GM12878 (cell line): Measurements from ENCODE around the gene KASH5. TPM values are rescaled to one million over a fixed set of nuclear protein-coding genes. Genes with fewer than 3 reads are reported as not detected.

Experiments
- ATAC-seq: fragments of 200-7000 bp; cut with Tn5 transposase; 3 replicates; pipeline ENCODE4 v1.9.1; 2020; ENCODE audit warnings: mild to moderate bottlenecking, moderate library complexity
- BruUV-seq: library from RNA; stranded (reverse); fragments of 400-500 nt; replicated peaks from 2 replicates; lab custom pipeline; 2021; lab: Mats Ljungman, UMichigan
- CTCF ChIA-PET: fragments of 300-600 bp; sonication (Branson Sonifier 250); formaldehyde crosslinking; extraction: SDS; loops from one replicate; lab custom pipeline; 2021; ENCODE audit warnings: inconsistent platforms; lab: Yijun Ruan, JAX
- POLR2A ChIA-PET: fragments of 350-600 bp; formaldehyde crosslinking; extraction: SDS; loops from one replicate; lab custom pipeline; 2021; ENCODE audit warnings: inconsistent platforms; lab: Charles Lee
- RAD21 ChIA-PET: fragments of 300-600 bp; sonication (Branson Sonifier 250); formaldehyde crosslinking; loops from one replicate; lab custom pipeline; 2023; ENCODE audit warnings: antibody characterized with exemption; ENCODE audit not compliant: unreplicated experiment; lab: Charles Lee
- SMC1A ChIA-PET: fragments of 300-600 bp; sonication (Branson Sonifier 250); formaldehyde crosslinking; loops from one replicate; lab custom pipeline; 2023; ENCODE audit not compliant: unreplicated experiment, uncharacterized antibody; lab: Charles Lee
- DNase-seq: peaks from one replicate; pipeline ENCODE4 v3.0.0-alpha.2; 2011; ENCODE audit warnings: low read depth, low spot score
- FAIRE-seq: peaks from 3 replicates; lab custom pipeline; 2011; peaks lifted over from hg19 to GRCh38; lab: Jason Lieb, UNC
- H2AFZ ChIP-seq: 2 replicates; pipeline ENCODE4 v1.6.0; 2011; ENCODE audit warnings: low read depth, low read length, control low read depth; ENCODE audit not compliant: control insufficient read depth
- H3K27ac ChIP-seq: 2 replicates; pipeline ENCODE4 v1.5.1; 2011; ENCODE audit warnings: control low read depth; ENCODE audit not compliant: control insufficient read depth, insufficient read depth
- H3K27me3 ChIP-seq, 2 experiments: replicated peaks in 1 of 2; 2 replicates each; pipeline versions ENCODE4 v1.6.0 to v1.6.1; 2011; ENCODE audit warnings: low read length in 1 of 2; ENCODE audit not compliant: control insufficient read depth in 2 of 2, insufficient read depth in 2 of 2
- H3K36me3 ChIP-seq, 2 experiments: 2 replicates each; pipeline ENCODE4 v1.5.1; 2011; ENCODE audit warnings: low read length in 1 of 2; ENCODE audit not compliant: control insufficient read depth in 2 of 2, insufficient read depth in 2 of 2
- H3K4me1 ChIP-seq: 2 replicates; pipeline ENCODE4 v1.6.1; 2011; ENCODE audit warnings: mild to moderate bottlenecking, low read length, moderate library complexity, mixed read lengths; ENCODE audit not compliant: control insufficient read depth, insufficient read depth
- H3K4me2 ChIP-seq: 2 replicates; pipeline ENCODE4 v1.6.0; 2011; ENCODE audit warnings: control low read depth; ENCODE audit not compliant: control insufficient read depth, insufficient read depth
- H3K4me3 ChIP-seq: fragments of 200-600 bp; sonication (generic); 2 replicates; pipeline ENCODE4 v1.5.1; 2016
- H3K79me2 ChIP-seq: 2 replicates; pipeline ENCODE4 v1.6.0; 2011; ENCODE audit warnings: low read length; ENCODE audit not compliant: control insufficient read depth, insufficient read depth
- H3K9ac ChIP-seq: 2 replicates; pipeline ENCODE4 v1.8.0; 2011; ENCODE audit warnings: low read length, control low read depth, mixed read lengths; ENCODE audit not compliant: control insufficient read depth, insufficient read depth
- H3K9me3 ChIP-seq: replicated peaks from 3 replicates; pipeline ENCODE4 v1.5.1; 2011; ENCODE audit warnings: mild to moderate bottlenecking, low read length; ENCODE audit not compliant: control insufficient read depth, insufficient read depth
- H4K20me1 ChIP-seq: 2 replicates; pipeline ENCODE4 v1.6.0; 2011; ENCODE audit not compliant: control insufficient read depth, insufficient read depth
- BMI1 ChIP-seq: fragments of 450-650 bp; IDR thresholded peaks from 2 replicates; pipeline ENCODE4 v1.6.1; 2016; ENCODE audit warnings: mild to moderate bottlenecking, moderate library complexity, borderline replicate concordance
- CBX5 ChIP-seq: sonication (generic); IDR thresholded peaks from 2 replicates; pipeline ENCODE4 v1.6.1; 2016; ENCODE audit warnings: low read depth, moderate library complexity, mild to moderate bottlenecking, inconsistent platforms
- CEBPB ChIP-seq, 2 experiments: fragments of 150-350 bp in 1 of 2; IDR thresholded peaks; 2 replicates each; pipeline ENCODE4 v1.6.1; 2012 to 2014; ENCODE audit warnings: low read depth in 2 of 2, low read length in 2 of 2, borderline replicate concordance in 1 of 2, inconsistent platforms in 1 of 2
- CREB1 ChIP-seq: IDR thresholded peaks from 2 replicates; pipeline ENCODE4 v1.6.1; 2012; ENCODE audit warnings: low read depth, mild to moderate bottlenecking, inconsistent platforms
- CREM ChIP-seq: IDR thresholded peaks from 2 replicates; pipeline ENCODE4 v1.6.1; 2014; ENCODE audit warnings: antibody characterized with exemption, low read depth
- EZH2 ChIP-seq: IDR thresholded peaks from 2 replicates; pipeline ENCODE4 v1.6.1; 2012; ENCODE audit warnings: low read depth, mild to moderate bottlenecking, control low read depth, inconsistent platforms, low read length, borderline replicate concordance; ENCODE audit not compliant: control insufficient read depth
- GABPA ChIP-seq: IDR thresholded peaks from 2 replicates; pipeline ENCODE4 v1.6.1; 2014; ENCODE audit warnings: antibody characterized with exemption, low read depth, mild to moderate bottlenecking, inconsistent platforms
- IRF3 ChIP-seq: fragments of 450-650 bp; IDR thresholded peaks from 2 replicates; pipeline ENCODE4 v1.6.1; 2014; ENCODE audit warnings: mild to moderate bottlenecking
- KLF5 ChIP-seq: fragments of 450-650 bp; IDR thresholded peaks from 2 replicates; pipeline ENCODE4 v1.6.1; 2014; ENCODE audit warnings: mild to moderate bottlenecking; ENCODE audit not compliant: partially characterized antibody
- MEF2B ChIP-seq: fragments of 450-650 bp; IDR thresholded peaks from 2 replicates; pipeline ENCODE4 v1.6.1; 2018; ENCODE audit warnings: mild to moderate bottlenecking, moderate library complexity; ENCODE audit not compliant: partially characterized antibody, poor library complexity, severe bottlenecking
- MYC ChIP-seq: IDR thresholded peaks from 2 replicates; pipeline ENCODE4 v1.6.1; 2011; ENCODE audit warnings: mild to moderate bottlenecking, low read length, moderate library complexity, inconsistent platforms; ENCODE audit not compliant: insufficient read depth, insufficient replicate concordance, insufficient read length, severe bottlenecking
- POLR2AphosphoS5 ChIP-seq: IDR thresholded peaks from 2 replicates; pipeline ENCODE4 v1.6.1; 2011; ENCODE audit warnings: mild to moderate bottlenecking, low read length, inconsistent platforms
- POU2F2 ChIP-seq: IDR thresholded peaks from 3 replicates; pipeline ENCODE4 v1.6.1; 2011; ENCODE audit warnings: low read depth, mild to moderate bottlenecking, low read length, borderline replicate concordance
- RBBP5 ChIP-seq: fragments of 200-600 bp; sonication (generic); conservative IDR thresholded peaks from 2 replicates; pipeline ENCODE4 v1.6.1; 2016
- SIX5 ChIP-seq: IDR thresholded peaks from 2 replicates; pipeline ENCODE4 v1.6.1; 2011; ENCODE audit warnings: mild to moderate bottlenecking, low read depth, low read length, moderate library complexity; ENCODE audit not compliant: severe bottlenecking
- SP1 ChIP-seq: IDR thresholded peaks from one replicate; pipeline ENCODE4 v1.6.1; 2011; ENCODE audit warnings: low read depth, low read length
- STAT1 ChIP-seq: fragments of 450-650 bp; conservative IDR thresholded peaks from 2 replicates; pipeline ENCODE4 v1.6.1; 2014; ENCODE audit warnings: antibody characterized with exemption, mild to moderate bottlenecking
- TBL1XR1 ChIP-seq: IDR thresholded peaks from 2 replicates; pipeline ENCODE4 v1.6.1; 2012; ENCODE audit warnings: low read depth, low read length, improper control_type of control experiment
- ZNF687 ChIP-seq: fragments of 450-650 bp; IDR thresholded peaks from 2 replicates; pipeline ENCODE4 v1.6.1; 2017; ENCODE audit warnings: mild to moderate bottlenecking, moderate library complexity
- WGBS: methylation state at CpG from one replicate; pipeline ENCODE4 v1.1.6; 2016; ENCODE audit warnings: low lambda C conversion rate; ENCODE audit not compliant: insufficient replicate concordance, insufficient coverage; ENCODE audit errors: missing lambda C conversion rate; 5-methylcytosine and 5-hydroxymethylcytosine counted together
- in situ Hi-C: fragments of 300-500 bp; cut with MboI; formaldehyde crosslinking; loops from 9 replicates; pipeline ENCODE4 v1.14.3; 2018; ENCODE audit warnings: mixed read lengths
- intact Hi-C: fragments of 100-400 bp; cut with micrococcal nuclease; formaldehyde crosslinking; loops from one replicate; pipeline ENCODE4 v1.14.2; 2022; ENCODE audit not compliant: unreplicated experiment
- polyA plus RNA-seq, 11 experiments: library from polyadenylated mRNA; depleted of rRNA in 4 of 11; unstranded in 6 of 11; stranded (reverse) in 5 of 11; fragments of >200 nt; fragmentation: Nextera tagmentation in 4 of 11; fragmentation: Illumina TruSeq in 1 of 11; extraction: Ambion mirVana in 4 of 11; extraction: Trizol in 1 of 11; gene quantifications; 1 replicate in 1 of 11; 2 replicates in 10 of 11; pipeline versions ENCODE4 v1.2.1 to v1.2.3, GENCODE V29; 2011 to 2016; ENCODE audit warnings: inconsistent platforms in 2 of 11, missing spikeins in 2 of 11, low read depth in 1 of 11
- total RNA-seq, 4 experiments: library from RNA; depleted of rRNA in 3 of 4; stranded (reverse); fragments of >200 nt in 3 of 4; fragmentation: Illumina TruSeq in 1 of 4; extraction: Trizol in 1 of 4; gene quantifications; 2 replicates each; pipeline versions ENCODE4 v1.2.1 to v1.2.3, GENCODE V29; 2013 to 2021

The KASH5 gene
- total and polyA plus RNA-seq, 10 of the 15 experiments (the other 5 are each of a cell fraction or from before 2014, with no cell fraction given): 0.03 to 0.06 (median 0.05) TPM; not detected in 7

- Histone ChIP-seq H2AFZ (no peak overlapping the region), H3K79me2 (no peaks in the 10 kb centered on the region), H3K9me3 (no peaks in the 10 kb centered on the region), H3K4me3 (no peak overlapping the region), H3K27ac (no peak overlapping the region), H3K9ac (no peak overlapping the region), H3K36me3 (no peaks in the 10 kb centered on the region), H3K4me2 (no peak overlapping the region), H3K4me1 (peaks cover 11% of the 10 kb centered on the region), H4K20me1 (no peaks in the 10 kb centered on the region), H3K27me3 (peaks cover 1 to 3% of the 10 kb centered on the region in 2 experiments; a peak in 2 of 4 replicates)
- FAIRE-seq: no peak
- 75% methylated on average over 3 of the region's 3 CpGs for WGBS
- POLR2A ChIA-PET: interaction anchor here (1.3 kb wide), 1 partner anchor 39 kb away, joined by 4 read pairs; the partner anchor contains the start of gene ALDH16A1
- no peak for DNase-seq
- in situ Hi-C loops: no loop called here
- RAD21 ChIA-PET: interaction anchor here (1.0 kb wide), 1 partner anchor 29 kb away, joined by 3 read pairs; no protein-coding TSS in a partner anchor
- TF ChIP-seq KLF5 (no peak), CEBPB (IDR thresholded peaks at IDR 0.05; ENCODE audit: borderline replicate concordance in 1 of 2, low read depth in 2 of 2, low read length in 2 of 2) (no peak), EZH2 (no peak), TBL1XR1 (no peak), MYC (no peak), ZNF687 (no peak), BMI1 (no peak), CREB1 (no peak), POU2F2 (no peak), MEF2B (no peak), STAT1 (no peak), SIX5 (no peak), CREM (no peak), IRF3 (no peak), POLR2AphosphoS5 (no peak), GABPA (no peak), CBX5 (no peak), RBBP5 (no peak), SP1 (no peak)
- ATAC-seq: no peak
- intact Hi-C loops: no loop called here
- SMC1A ChIA-PET: interaction anchor here (1.0 to 2.1 kb wide), 3 partner anchors 10 to 14 kb away, joined by 4 read pairs; partner anchors contain the start of gene GFY
- BruUV-seq: no TSS peak
- CTCF ChIA-PET: interaction anchor here (1.0 to 3.8 kb wide), 3 partner anchors 12 to 188 kb away, joined by 3 to 19 read pairs (median 3); no protein-coding TSS in a partner anchor
Measured at GRCh38 chr19:49414256-49414655, 26.2 kb downstream of the KASH5 start.
